ENCODE data around the gene SLC36A3.

Gene SLC36A3

DNA sequence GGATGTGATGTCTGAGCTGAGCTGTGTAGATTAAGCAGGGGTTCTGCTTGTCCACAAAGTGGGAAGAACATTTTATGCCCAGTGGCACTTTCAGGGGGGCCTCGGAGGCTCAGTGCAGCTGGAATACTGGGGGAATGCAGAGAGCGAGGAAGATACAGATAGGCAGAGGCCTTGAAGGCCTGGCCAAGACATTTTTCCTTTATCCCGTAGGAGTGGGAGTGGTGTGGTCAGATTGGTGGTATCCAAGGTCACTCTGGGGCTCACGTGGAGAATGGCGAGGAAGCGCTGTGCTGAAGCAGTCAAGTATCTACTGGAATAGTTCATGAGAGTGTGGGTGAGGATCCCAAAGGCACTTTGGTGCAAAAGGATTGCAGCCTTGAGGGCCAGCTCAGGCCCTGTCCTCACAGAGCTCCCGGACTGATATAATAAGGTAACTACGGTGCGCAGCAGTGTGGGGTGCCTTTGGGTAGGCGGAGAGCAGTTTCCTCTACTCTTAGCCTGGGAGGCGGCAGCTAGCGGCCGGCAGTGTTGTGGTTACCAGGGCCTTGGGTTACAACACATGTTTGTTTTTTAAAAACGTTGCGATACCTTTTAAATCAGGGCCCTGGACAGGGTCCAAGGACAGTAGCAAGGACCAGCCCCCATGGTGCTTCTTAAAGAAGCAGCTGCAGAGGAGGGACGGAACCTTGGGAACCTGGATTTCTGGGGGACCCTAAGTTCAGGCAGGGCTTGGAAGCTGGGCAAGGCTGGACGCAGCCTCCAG, 68.9 kb downstream of the SLC36A3 start:
- POLR2A ChIA-PET, result interaction anchor here (0.9 to 1.7 kb wide), 3 partner anchors 11 to 20 kb away, joined by 3 to 11 read pairs (median 6); partner anchors contain the start of gene CCDC69
- CTCF ChIA-PET, result interaction anchor here (0.8 to 4.2 kb wide), 16 partner anchors 11 to 182 kb away, joined by 3 to 29 read pairs (median 4); partner anchors contain the start of gene CCDC69
- Histone ChIP-seq H3K9me3 (ENCODE audit: control extremely low read depth in 1 of 5, control insufficient read depth in 4 of 5, insufficient read depth in 2 of 5, low read depth in 1 of 5, low read length in 4 of 5) (no peaks in the 10 kb centered on the region), H3K36me3 (ENCODE audit: control insufficient read depth in 4 of 4, insufficient read depth in 4 of 4, low read length in 3 of 4) (no peaks in the 10 kb centered on the region), H3K27me3 (replicated peaks in 2 of 5; ENCODE audit: control insufficient read depth in 4 of 5, insufficient read depth in 5 of 5, low read length in 4 of 5) (no peaks in the 10 kb centered on the region), H3K4me3 (ENCODE audit: control insufficient read depth in 1 of 7, extremely low read depth in 1 of 7, insufficient read depth in 4 of 7, low read depth in 2 of 7, low read length in 6 of 7) (peak overlapping the region in 2 of 7 experiments; percentile 0 to 38), H3K27ac (ENCODE audit: insufficient read depth in 1 of 2, low read depth in 1 of 2, low read length in 2 of 2, poor library complexity in 1 of 2, severe bottlenecking in 2 of 2) (no peak overlapping the region), H3K4me1 (ENCODE audit: control extremely low read depth in 1 of 4, control insufficient read depth in 4 of 4, insufficient read depth in 4 of 4, low read length in 3 of 4) (peaks cover 5 to 19% (median 14%) of the 10 kb centered on the region in 4 experiments)
- 36% methylated on average over 16 of the region's 17 CpGs for WGBS (ENCODE audit: insufficient coverage)
- DNase-seq, result peak in 2 of 3 donors; percentile 66 to 70

DNA sequence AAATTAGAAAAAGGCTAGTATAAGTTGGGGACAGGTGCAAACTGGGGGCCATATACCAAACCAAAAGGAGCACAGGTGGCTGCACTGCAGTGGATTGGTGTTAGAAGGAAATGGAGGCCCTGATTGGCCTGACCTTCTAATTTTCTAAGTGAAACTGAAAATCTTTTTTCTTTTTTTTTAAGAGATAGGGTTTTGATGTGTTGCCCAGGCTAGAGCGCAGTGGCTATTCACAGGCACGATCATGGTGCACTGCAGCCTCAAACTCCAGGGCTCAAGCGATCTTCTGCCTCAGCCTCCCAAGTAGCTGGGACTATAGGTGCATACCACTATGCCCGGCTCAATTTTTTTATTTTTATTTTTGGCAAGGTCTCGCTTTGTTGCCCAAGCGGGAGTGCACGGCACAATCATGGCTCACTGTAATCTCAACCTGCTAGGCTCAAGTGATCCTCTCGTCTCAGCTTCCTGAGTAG, 69.9 kb downstream of the SLC36A3 start:
- CTCF ChIA-PET, result interaction anchor here (1.4 to 4.2 kb wide), 5 partner anchors 10 to 181 kb away, joined by 4 to 29 read pairs (median 20); partner anchors contain the start of gene CCDC69

DNA sequence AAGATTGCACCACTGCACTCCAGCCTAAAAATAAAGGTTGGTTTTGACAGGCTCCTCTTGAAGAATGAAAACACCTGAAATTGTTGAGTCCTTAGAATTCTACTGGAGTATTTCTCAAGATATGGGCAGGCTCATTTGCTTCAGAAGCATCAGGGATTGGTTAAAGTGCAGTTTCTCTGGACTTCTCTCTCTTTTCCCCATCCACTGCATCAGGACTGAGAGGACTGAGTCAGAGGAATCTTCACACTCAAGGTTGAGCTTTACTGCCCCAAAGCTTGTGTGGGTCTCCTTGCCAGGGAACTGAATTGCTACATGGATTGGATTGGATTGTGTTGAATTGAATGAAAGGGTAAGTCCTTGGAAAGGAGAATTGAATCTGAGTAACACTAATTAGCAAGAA, 72.2 kb downstream of the SLC36A3 start:
- no peak for DNase-seq
- Histone ChIP-seq H3K4me3 (ENCODE audit: control insufficient read depth in 1 of 7, extremely low read depth in 1 of 7, insufficient read depth in 4 of 7, low read depth in 2 of 7, low read length in 6 of 7) (no peak overlapping the region), H3K4me1 (ENCODE audit: control extremely low read depth in 1 of 4, control insufficient read depth in 4 of 4, insufficient read depth in 4 of 4, low read length in 3 of 4) (peaks cover 5 to 17% (median 13%) of the 10 kb centered on the region in 4 experiments), H3K36me3 (ENCODE audit: control insufficient read depth in 4 of 4, insufficient read depth in 4 of 4, low read length in 3 of 4) (no peaks in the 10 kb centered on the region), H3K27ac (ENCODE audit: insufficient read depth in 1 of 2, low read depth in 1 of 2, low read length in 2 of 2, poor library complexity in 1 of 2, severe bottlenecking in 2 of 2) (no peak overlapping the region), H3K9me3 (ENCODE audit: control extremely low read depth in 1 of 5, control insufficient read depth in 4 of 5, insufficient read depth in 2 of 5, low read depth in 1 of 5, low read length in 4 of 5) (no peaks in the 10 kb centered on the region), H3K27me3 (replicated peaks in 2 of 5; ENCODE audit: control insufficient read depth in 4 of 5, insufficient read depth in 5 of 5, low read length in 4 of 5) (no peaks in the 10 kb centered on the region)
- ChIA-PET CTCF (interaction anchor here (1.0 to 4.3 kb wide), 8 partner anchors 9 to 180 kb away, joined by 3 to 32 read pairs (median 4); partner anchors contain the start of gene GM2A), POLR2A (interaction anchor here (0.6 kb wide), 1 partner anchor 8 kb away, joined by 6 read pairs; no protein-coding TSS in a partner anchor)

More for the DNA sequence above, 69.9 kb downstream of the SLC36A3 start:
- H3K27me3 ChIP-seq (replicated peaks in 2 of 5; ENCODE audit: control insufficient read depth in 4 of 5, insufficient read depth in 5 of 5, low read length in 4 of 5), result no peaks in the 10 kb centered on the region
- H3K4me1 ChIP-seq (ENCODE audit: control extremely low read depth in 1 of 4, control insufficient read depth in 4 of 4, insufficient read depth in 4 of 4, low read length in 3 of 4), result peaks cover 5 to 19% (median 13%) of the 10 kb centered on the region in 4 experiments
- no peaks in the 10 kb centered on the region for H3K36me3 ChIP-seq (ENCODE audit: control insufficient read depth in 4 of 4, insufficient read depth in 4 of 4, low read length in 3 of 4)
- POLR2A ChIA-PET, result interaction anchor here (1.5 to 1.7 kb wide), 2 partner anchors 10 to 18 kb away, joined by 6 to 11 read pairs; partner anchors contain the start of gene CCDC69
- DNase-seq, result no peak
- no peak overlapping the region for H3K27ac ChIP-seq (ENCODE audit: insufficient read depth in 1 of 2, low read depth in 1 of 2, low read length in 2 of 2, poor library complexity in 1 of 2, severe bottlenecking in 2 of 2)
- H3K9me3 ChIP-seq (ENCODE audit: control extremely low read depth in 1 of 5, control insufficient read depth in 4 of 5, insufficient read depth in 2 of 5, low read depth in 1 of 5, low read length in 4 of 5), result no peaks in the 10 kb centered on the region
- H3K4me3 ChIP-seq (ENCODE audit: control insufficient read depth in 1 of 7, extremely low read depth in 1 of 7, insufficient read depth in 4 of 7, low read depth in 2 of 7, low read length in 6 of 7), result no peak overlapping the region
- 93% methylated on average over 7 of the region's 8 CpGs for WGBS (ENCODE audit: insufficient coverage)

DNA sequence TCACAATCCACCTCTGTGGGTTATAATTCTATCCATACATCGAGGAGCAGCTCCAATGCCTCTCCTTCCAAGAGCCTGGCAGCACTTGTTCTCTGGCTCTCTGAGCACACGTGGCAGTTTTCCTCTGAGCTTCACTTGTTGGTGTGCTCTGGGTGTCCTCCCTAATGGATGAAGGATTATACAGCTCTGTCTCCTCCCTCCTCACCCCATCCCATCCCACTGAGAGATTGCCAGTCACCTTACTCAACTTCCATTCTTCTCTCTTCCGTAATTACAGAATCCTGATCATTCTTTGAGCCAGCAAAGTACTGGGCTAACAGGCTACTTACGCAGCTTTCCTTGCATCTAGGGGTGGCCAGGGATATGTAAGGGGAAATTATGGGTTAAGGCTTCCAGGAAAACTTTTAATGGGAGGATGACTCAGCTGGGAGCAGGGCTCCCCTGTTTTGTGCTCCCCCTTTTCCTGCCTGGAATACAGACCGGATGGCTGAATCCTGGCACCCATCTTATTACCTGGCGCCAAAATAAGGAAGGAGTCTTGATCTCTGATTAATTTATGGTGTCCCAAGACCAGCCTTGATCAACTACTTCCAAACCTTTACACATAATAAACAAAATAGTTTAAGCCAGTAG, 73.4 kb downstream of the SLC36A3 start:
- Histone ChIP-seq H3K27ac (ENCODE audit: insufficient read depth in 1 of 2, low read depth in 1 of 2, low read length in 2 of 2, poor library complexity in 1 of 2, severe bottlenecking in 2 of 2) (no peak overlapping the region), H3K4me1 (ENCODE audit: control extremely low read depth in 1 of 4, control insufficient read depth in 4 of 4, insufficient read depth in 4 of 4, low read length in 3 of 4) (peaks cover 5 to 16% (median 10%) of the 10 kb centered on the region in 4 experiments), H3K27me3 (replicated peaks in 2 of 5; ENCODE audit: control insufficient read depth in 4 of 5, insufficient read depth in 5 of 5, low read length in 4 of 5) (no peaks in the 10 kb centered on the region), H3K4me3 (ENCODE audit: control insufficient read depth in 1 of 7, extremely low read depth in 1 of 7, insufficient read depth in 4 of 7, low read depth in 2 of 7, low read length in 6 of 7) (no peak overlapping the region), H3K9me3 (ENCODE audit: control extremely low read depth in 1 of 5, control insufficient read depth in 4 of 5, insufficient read depth in 2 of 5, low read depth in 1 of 5, low read length in 4 of 5) (no peaks in the 10 kb centered on the region), H3K36me3 (ENCODE audit: control insufficient read depth in 4 of 4, insufficient read depth in 4 of 4, low read length in 3 of 4) (no peaks in the 10 kb centered on the region)
- DNase-seq, result no peak
- 88% methylated on average over 3 of the region's 6 CpGs for WGBS (ENCODE audit: insufficient coverage)
- ChIA-PET CTCF (interaction anchor here (0.8 to 4.3 kb wide), 6 partner anchors 10 to 105 kb away, joined by 3 to 32 read pairs (median 6); no protein-coding TSS in a partner anchor), POLR2A (no interaction called here)

DNA sequence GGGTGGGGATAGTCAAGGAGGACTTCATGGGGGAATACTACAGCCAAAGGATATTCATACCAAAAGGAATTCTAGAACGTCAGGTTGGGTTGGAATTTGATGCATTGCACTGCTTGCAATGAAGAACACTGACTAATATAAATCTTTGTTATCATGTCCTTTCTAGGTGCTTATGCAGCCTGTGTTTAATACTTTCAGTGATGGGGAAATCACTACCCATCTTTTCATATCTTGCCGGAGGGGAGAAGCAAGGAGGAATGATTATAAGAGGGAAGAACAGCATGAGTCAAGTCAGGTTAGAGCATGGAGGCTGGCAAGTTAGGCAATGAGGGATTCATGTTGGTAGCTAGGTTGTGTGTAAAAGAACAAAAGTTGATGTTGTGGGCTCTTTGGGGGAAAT, 74.6 kb downstream of the SLC36A3 start:
- Histone ChIP-seq H3K4me3 (ENCODE audit: control insufficient read depth in 1 of 7, extremely low read depth in 1 of 7, insufficient read depth in 4 of 7, low read depth in 2 of 7, low read length in 6 of 7) (no peak overlapping the region), H3K36me3 (ENCODE audit: control insufficient read depth in 4 of 4, insufficient read depth in 4 of 4, low read length in 3 of 4) (no peaks in the 10 kb centered on the region), H3K27me3 (replicated peaks in 2 of 5; ENCODE audit: control insufficient read depth in 4 of 5, insufficient read depth in 5 of 5, low read length in 4 of 5) (no peaks in the 10 kb centered on the region), H3K9me3 (ENCODE audit: control extremely low read depth in 1 of 5, control insufficient read depth in 4 of 5, insufficient read depth in 2 of 5, low read depth in 1 of 5, low read length in 4 of 5) (no peaks in the 10 kb centered on the region), H3K4me1 (ENCODE audit: control extremely low read depth in 1 of 4, control insufficient read depth in 4 of 4, insufficient read depth in 4 of 4, low read length in 3 of 4) (peaks cover 0 to 7% (median 4%) of the 10 kb centered on the region in 4 experiments), H3K27ac (ENCODE audit: insufficient read depth in 1 of 2, low read depth in 1 of 2, low read length in 2 of 2, poor library complexity in 1 of 2, severe bottlenecking in 2 of 2) (no peak overlapping the region)
- ChIA-PET POLR2A (no interaction called here), CTCF (interaction anchor here (0.7 to 4.3 kb wide), 3 partner anchors 11 to 17 kb away, joined by 4 to 32 read pairs (median 5); no protein-coding TSS in a partner anchor)
- no CpG with 5 or more reads among the region's 2 CpGs for WGBS (ENCODE audit: insufficient coverage)
- no peak for DNase-seq

DNA sequence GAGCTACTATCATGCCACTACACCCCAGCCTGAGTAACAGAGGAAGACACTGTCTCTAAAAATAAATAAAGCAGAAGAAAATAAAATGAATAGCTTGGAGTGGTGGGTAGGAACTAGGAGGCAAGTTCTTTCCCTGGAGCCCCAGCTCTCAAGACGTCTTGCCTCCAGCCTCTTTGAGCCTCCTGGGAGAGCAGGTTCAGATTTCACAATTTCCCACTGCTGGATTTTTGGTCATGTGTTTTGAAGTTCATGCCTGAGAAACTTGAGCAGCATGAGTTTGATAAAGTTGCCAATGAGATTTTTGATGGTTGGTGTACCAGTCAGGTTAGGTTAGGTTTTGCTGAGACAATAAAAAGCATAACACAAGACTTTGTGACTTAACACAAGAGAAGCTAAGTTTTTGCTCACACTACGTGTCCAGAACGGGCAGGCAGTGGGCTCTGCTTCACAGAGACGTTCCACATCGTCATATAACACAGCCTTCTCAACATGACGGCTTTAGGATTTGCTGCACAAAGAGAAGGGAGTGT, 75.6 kb downstream of the SLC36A3 start:
- Histone ChIP-seq H3K27me3 (replicated peaks in 2 of 5; ENCODE audit: control insufficient read depth in 4 of 5, insufficient read depth in 5 of 5, low read length in 4 of 5) (no peaks in the 10 kb centered on the region), H3K9me3 (ENCODE audit: control extremely low read depth in 1 of 5, control insufficient read depth in 4 of 5, insufficient read depth in 2 of 5, low read depth in 1 of 5, low read length in 4 of 5) (no peaks in the 10 kb centered on the region), H3K27ac (ENCODE audit: insufficient read depth in 1 of 2, low read depth in 1 of 2, low read length in 2 of 2, poor library complexity in 1 of 2, severe bottlenecking in 2 of 2) (no peak overlapping the region), H3K36me3 (ENCODE audit: control insufficient read depth in 4 of 4, insufficient read depth in 4 of 4, low read length in 3 of 4) (no peaks in the 10 kb centered on the region), H3K4me1 (ENCODE audit: control extremely low read depth in 1 of 4, control insufficient read depth in 4 of 4, insufficient read depth in 4 of 4, low read length in 3 of 4) (peaks cover 0 to 12% (median 9%) of the 10 kb centered on the region in 4 experiments), H3K4me3 (ENCODE audit: control insufficient read depth in 1 of 7, extremely low read depth in 1 of 7, insufficient read depth in 4 of 7, low read depth in 2 of 7, low read length in 6 of 7) (no peak overlapping the region)
- POLR2A ChIA-PET, result no interaction called here
- CTCF ChIA-PET, result interaction anchor here (1.2 to 4.3 kb wide), 3 partner anchors 12 to 79 kb away, joined by 3 to 32 read pairs (median 5); no protein-coding TSS in a partner anchor
- no peak for DNase-seq
- 54% methylated on average over 3 of the region's 6 CpGs for WGBS (ENCODE audit: insufficient coverage)

Measured in common myeloid progenitor, CD34-positive (primary cell).